Neural progenitor cell (in vitro differentiated cells): ENCODE results near the gene FASN.

ENCODE experiments used
- EZH2phosphoT487 ChIP-seq: fragments of 200-600 bp; sonication (generic); IDR thresholded peaks from 2 replicates; pipeline ENCODE4 v1.6.1; 2017; ENCODE audit warnings: antibody characterized with exemption
- TF ChIP-seq, protein P1 (sequence below): fragments of 200-600 bp; sonication (generic); IDR thresholded peaks from 2 replicates; pipeline ENCODE4 v1.5.1; 2017; ENCODE audit warnings: antibody characterized with exemption, mild to moderate bottlenecking

DNA sequence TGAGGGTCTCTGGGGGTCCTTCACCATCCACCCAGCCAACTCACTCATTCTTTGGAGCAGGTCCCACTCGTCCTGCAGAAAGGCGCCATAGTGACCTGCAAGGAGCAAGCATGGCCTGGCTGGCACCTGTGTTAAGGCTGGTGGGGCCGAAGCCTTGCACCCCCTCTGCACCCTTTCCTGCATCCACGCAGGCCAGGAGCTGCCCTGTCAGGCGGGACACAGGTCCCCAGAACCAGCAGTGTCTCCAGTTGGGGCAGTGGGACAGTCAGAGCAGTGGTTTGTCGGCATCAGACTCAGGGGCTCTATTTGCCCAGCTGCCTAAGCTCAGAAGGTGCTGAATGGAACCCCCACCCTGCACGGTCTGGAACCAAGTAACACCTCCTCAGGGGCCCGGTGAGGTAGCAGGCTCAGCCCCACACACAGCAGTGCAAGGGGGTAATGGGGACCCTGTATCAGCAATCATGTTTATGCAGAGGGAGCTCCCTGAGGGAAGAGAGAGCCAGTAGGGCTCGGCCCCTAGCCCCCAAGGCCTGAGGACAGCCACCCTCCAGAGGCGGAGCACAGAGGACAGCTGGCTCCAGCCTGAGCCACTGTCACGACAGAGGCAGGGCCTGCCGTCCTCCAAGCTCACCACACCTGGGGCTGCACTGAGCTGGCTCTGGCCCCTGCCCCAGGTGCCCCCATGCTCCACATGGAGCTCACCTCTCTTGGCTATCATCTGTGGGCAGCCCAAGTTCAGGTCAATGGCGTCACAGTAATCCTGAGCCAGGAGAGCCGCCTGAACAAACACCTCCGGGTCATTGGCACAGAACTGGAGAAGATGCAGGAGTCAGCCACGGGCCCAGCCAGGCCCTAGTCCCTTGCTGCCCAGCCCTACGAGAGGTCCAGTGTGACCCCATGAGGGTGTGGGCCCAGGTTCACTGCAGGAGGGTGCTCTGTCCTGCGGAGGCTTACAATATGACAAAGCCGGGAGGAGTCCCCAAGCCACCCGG is 34.3 kb downstream of the FASN start:
- TF ChIP-seq EZH2phosphoT487, result no peak
- TF ChIP-seq, protein P1, sequence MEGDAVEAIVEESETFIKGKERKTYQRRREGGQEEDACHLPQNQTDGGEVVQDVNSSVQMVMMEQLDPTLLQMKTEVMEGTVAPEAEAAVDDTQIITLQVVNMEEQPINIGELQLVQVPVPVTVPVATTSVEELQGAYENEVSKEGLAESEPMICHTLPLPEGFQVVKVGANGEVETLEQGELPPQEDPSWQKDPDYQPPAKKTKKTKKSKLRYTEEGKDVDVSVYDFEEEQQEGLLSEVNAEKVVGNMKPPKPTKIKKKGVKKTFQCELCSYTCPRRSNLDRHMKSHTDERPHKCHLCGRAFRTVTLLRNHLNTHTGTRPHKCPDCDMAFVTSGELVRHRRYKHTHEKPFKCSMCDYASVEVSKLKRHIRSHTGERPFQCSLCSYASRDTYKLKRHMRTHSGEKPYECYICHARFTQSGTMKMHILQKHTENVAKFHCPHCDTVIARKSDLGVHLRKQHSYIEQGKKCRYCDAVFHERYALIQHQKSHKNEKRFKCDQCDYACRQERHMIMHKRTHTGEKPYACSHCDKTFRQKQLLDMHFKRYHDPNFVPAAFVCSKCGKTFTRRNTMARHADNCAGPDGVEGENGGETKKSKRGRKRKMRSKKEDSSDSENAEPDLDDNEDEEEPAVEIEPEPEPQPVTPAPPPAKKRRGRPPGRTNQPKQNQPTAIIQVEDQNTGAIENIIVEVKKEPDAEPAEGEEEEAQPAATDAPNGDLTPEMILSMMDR, result no peak
